ENCODE results near the gene FSTL3.
"Not testable (repeated sequence)": the region's sequence is repeated elsewhere in the genome, so short reads cannot be mapped to it uniquely, and the experiment has no call there.

Gene FSTL3

DNA sequence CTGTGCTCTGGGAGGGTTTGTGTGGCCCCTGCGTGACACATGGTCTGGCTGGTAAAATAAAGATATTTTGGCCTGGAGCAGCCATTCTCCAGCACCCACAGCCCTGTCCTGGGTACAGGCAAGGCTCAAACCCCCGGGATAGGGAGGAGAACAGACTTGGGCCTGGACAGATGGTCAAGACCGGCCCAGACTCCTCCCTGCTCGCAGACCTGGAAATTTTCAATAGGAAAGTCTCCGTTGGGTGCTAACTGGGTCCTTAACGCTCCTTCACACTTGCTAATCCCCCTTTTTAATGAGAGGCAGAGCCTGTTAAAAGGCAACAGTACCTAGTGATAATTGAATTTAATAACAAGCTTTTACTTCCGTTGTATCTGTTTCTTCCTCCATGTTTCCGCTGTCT is 35.1 kb downstream of the FSTL3 start:
- no peak for DNase-seq

DNA sequence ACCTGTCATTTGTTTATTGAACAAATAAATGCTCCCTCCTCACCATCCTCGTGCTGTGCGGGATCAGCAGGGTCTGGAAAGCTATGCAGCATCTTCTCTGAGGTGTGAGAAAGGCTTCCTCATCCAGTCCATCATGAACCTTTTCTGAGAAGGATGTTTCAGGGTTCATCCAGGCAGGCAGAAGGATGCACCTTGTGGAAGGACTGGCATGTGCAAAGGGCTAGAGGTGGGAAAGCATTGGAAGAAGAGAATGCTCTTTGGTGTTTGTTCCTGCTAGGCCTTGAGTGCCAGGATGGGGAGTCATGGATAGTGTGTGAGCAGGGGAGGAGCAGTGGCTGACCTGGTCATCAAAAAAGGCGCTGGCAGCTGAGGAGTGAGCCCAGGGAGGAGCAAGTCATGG is 39.2 kb downstream of the FSTL3 start:
- no peak for DNase-seq

DNA sequence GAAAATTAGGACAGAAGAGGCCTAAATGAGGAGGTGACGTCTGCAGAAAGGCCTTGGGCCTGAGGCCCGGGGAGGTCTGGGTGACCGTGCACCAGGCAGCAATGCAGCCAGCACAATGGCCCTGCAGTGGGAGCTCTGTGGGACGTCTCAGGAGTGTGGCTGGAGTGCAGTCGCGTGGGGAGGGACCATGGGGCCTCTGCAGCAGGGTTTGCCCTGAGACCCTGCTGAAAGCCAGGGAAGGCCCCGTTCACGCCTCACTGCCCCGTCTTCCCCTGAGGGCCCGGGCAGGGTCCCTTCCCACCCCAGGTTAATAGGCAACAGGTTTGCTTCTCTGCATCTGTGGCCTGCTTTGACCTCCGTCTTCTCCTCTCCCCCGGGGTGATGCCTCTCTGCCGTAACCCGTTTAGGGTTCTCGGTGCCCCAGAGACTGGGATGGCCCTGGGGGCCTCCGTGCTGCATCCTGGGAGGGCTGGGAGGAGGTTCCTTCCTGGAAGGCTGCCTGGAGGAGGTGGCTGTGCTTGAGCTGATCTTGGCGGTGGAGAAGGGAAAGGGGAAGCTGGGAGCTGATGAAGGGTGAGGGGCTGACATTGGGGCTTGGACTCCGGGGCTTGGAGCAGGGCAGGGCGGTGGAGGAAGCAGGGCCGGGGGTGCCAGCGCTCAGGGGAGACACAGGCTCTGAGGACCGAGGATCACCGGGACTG is 42.2 kb downstream of the FSTL3 start:
- DNase-seq: no peak

DNA sequence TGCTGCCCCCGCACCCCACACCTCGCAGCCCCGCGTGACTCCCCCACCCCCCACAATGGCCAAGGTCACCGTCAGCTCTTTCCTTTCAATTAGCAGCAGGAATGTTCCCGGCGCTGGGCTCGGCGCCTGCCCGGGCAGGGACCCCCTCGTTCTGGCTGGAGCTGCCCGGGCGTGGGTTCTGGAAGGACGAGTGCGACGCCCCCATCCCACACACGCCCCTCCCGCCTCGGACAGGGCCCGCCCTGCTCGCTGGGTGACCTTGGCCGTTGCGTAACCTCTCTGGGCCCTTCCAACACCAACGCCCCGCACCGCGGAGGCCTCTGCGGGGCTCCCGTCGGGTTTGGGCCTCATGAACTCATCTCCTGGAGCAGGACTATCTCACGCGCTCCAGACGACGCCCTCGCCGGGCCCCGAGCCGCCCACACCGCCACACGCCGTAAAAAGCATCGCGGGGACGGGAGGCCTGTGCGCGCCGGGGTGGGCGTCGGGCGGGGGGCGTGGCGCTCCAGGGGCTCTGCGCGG is 42.9 kb downstream of the FSTL3 start:
- DNase-seq: no peak

DNA sequence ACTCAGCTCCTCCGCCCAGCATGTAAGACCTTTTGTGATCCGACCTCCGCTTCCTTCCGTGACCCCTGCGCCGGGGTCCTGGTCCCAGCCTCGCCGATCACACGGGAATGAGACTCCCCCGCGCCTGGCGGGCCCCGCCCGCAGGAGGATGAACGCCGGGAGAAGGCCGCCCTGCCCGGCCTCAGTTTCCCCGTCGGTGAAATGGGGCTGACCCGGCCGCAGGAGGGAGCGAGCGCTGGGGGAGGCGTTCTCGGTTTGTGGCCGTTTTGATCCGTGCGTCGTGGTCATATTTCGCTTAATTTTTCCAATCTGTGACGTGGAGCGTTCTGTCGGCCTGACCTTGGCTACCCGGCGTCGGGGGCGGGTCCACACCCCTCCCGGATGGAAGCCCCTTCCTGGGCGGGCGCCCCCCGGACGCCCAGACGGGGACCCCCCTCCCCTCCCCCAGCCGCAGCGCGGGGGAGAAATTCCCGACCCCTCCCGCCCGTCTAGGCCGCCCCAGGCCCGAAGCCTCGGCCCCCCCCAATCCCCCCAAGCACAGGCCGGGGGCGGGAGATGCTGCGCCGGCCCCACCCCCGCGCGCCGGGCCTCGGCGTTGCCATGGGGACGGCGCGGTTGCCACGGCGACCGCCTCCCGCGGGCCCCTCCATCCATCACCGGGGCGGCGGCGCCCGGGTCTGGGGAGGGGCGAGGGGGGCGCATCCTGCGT is 43.6 kb downstream of the FSTL3 start:
- no peak for DNase-seq

DNA sequence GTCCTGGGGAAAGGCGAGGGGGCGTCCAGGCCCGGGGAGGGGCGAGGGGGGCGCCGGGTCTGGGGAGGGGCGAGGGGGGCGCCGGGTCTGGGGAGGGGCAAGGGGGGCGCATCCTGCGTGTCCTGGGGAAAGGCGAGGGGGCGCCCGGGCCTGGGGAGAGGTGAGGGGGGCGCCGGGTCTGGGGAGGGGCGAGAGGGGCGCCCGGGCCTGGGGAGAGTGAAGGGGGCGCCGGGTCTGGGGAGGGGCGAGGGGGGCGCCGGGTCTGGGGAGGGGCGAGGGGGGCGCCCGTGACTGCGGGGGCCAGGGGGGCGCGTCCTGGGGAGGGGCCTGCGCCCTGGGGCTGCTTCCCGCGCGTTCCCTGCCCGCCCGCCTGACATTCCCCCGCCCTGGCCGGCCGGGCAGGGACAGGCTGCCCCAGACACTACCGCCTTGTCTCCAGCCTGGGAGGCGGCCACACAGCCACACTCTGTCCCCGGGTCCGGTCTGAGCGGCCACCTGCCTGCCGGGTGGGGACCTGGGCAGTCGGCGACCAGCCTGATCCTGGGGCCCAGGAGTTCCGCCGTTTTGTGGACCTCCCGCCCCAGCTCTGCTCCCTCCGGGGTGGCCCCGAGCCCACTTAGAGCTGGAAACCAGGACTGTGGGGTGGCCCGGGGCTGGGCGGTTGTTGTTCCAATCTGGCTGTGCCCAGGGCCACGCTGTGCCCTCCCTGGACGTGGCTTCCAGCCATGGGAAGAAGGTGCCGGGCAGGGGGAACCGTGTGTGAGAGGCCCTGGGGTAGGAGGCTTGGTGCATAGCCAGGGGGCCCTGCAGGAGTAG is 44.4 kb downstream of the FSTL3 start:
- no peak for DNase-seq

DNA sequence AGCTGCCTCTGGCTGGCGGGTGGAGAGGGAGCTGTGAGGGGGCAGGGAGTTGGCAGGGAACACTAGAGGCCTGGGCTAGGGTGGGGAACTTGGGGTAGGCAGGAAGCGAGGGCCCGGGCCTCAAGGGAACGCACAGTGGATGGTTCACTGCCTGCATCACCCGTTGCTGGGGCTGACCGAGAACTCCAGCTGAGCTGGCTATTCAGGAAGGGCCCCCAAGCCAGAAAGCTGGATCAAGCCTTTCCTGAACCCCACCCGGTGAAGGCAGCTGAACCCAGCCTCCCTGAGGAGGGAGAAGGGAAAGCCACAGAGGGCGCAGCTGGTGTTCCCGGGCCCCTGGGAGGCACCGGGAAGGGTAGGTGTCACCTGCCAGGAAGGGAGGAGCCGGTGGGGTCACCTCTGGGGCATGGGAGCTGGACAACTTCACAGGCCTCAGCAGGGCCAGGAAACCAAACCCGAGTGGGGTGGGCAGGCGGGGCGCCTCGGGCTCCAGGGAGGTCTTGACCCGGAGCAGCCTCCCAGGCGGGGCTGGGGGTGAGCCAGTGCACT is 46.4 kb downstream of the FSTL3 start:
- DNase-seq: no peak

DNA sequence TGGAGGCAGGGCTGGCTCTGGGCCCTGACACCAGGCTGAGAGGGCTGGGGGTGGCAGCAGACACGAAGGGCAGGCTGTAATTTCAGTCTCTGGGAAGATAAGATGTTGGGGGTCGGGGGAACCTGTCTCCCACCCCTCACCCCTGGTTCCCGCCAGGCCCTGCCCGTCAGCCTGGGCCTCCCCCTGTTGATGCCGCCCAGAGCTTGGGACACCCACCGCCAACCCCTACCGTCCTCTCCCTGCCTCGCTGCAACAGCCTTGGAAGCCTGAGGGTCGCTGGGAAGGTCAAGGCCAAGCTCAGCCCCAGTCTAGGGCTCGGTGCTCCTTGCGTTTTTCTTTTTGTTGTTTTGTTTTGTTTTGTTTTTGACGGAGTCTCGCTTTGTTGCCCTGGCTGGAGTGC is 47.1 kb downstream of the FSTL3 start:
- DNase-seq: no peak

DNA sequence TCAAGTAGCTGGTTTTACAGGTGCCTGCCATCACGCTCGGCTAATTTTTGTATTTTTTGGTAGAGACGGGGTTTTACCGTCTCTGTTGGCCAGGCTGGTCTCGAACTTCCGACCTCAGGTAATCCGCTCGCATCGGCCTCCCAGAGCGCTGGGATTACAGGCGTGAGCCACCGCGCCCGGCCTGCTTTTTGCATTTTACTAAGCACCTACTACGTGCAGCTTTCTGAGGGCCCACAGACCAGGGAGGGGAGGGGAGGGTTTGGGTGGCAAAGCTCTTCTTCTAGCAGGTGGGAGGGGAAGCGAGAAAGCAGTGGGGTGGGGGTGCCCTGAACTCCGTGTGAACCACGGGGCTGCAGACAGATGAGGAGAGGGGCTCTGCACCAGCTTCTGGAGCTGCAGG is 47.5 kb downstream of the FSTL3 start:
- DNase-seq: no peak

DNA sequence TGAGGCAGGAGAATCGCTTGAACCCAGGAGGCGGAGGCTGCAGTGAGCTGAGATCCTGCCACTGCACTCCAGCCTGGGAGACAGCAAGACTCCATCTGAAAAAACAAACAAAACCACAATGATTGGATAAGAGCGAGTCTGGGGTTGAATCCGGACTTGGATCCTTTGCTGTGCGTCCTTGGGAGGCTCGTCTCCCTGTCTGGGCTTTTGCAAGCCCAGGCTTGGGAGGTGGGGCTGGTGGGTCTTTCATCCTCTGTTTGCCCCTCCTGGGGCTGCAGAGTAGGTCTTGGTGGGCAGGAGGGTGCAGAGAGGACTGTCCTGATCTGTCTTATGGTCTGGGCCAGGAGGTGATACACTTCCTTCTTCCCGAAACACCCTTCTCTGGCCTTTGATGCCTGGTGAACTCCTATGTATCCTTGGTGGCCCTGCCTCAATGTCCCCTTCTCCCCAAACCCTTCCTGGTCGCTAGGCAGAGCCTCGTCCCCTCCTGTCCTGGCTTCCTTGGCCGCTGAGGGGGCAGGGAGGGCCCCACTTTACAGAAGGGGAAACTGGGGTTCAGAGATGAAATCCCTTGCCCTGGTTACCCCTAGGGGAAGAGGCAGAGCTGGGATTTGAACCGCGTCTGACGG is 49.4 kb downstream of the FSTL3 start:
- DNase-seq: no peak

DNA sequence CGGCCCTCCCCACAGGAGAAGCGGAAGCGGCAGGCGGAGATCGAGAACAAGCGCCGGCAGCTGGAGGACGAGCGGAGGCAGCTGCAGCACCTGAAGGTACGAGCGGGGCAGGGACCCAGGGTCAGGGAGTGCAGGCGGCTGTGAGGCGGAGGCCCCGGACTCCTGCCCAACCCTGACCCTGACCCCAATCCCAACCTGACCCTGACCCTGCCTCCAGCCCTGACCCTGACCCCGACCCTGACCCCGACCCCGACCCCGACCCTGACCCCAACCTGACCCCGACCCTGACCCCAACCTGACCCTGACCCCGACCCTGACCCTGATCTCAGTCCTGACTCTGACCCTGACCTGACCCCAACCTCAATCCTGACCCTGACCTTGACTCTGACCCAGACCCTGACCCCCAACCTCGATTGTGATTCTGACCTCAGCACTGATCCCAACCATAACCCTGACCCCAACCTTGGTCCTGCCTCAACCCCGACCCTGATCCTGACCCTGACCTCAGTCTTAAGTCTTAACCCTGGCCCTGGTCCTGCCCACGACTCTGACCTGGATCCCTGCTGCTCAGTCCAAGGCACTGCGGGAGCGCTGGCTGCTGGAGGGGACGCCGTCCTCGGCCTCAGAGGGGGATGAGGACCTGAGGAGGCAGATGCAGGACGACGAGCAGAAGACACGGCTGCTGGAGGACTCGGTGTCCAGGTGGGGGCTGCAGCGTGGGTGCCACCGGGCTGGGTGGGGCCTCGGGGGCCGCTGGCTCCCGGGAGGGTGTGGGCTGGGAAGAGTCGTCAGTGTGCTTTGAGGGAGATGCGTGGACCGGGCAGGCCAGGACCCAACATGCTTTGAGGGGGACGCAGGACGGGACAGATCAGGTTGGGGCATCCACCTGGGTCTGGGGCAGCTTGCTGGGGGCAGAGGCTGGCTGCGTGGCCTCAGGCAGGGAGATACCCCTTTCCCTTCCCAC is 51.1 kb downstream of the FSTL3 start:
- no peak for DNase-seq

DNA sequence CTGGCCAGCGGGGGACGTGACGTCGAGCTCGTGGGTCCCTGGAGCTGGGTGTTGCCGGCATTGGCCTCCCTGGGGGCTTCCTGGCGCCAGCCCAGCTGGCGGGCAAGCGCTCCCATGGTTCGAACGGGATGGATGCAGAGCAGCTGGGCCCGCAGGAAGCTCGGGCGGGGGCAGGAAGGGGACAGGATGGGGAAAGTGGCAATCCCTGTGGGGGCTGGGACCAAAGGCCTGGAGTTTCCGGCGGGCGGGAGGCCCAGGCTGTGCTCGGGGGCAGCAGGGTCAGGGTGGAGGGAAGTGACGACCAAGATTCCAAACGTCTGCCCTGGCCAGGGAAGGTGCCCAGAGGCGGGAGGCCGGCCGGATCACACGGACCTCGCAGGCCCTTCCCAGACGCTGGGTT is 51.8 kb downstream of the FSTL3 start:
- no peak for DNase-seq

DNA sequence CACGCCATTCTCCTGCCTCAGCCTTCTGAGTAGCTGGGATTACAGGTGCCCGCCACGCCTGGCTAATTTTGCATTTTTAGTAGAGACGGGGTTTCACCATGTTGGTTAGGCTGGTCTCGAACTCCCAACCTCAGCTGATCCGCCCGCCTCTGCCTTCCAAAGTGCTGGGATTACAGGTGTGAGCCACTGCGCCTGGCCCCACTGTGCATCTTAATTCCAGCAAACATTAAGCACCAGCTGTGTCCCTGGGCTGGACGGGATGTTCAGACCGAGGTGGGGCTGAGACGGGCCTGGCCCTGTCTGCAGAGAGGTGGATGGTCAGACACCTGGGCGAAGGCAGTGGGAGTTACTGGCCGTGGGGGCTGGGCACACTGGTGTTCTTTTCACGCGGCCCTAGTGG is 53.4 kb downstream of the FSTL3 start:
- DNase-seq: not testable (repeated sequence)

DNA sequence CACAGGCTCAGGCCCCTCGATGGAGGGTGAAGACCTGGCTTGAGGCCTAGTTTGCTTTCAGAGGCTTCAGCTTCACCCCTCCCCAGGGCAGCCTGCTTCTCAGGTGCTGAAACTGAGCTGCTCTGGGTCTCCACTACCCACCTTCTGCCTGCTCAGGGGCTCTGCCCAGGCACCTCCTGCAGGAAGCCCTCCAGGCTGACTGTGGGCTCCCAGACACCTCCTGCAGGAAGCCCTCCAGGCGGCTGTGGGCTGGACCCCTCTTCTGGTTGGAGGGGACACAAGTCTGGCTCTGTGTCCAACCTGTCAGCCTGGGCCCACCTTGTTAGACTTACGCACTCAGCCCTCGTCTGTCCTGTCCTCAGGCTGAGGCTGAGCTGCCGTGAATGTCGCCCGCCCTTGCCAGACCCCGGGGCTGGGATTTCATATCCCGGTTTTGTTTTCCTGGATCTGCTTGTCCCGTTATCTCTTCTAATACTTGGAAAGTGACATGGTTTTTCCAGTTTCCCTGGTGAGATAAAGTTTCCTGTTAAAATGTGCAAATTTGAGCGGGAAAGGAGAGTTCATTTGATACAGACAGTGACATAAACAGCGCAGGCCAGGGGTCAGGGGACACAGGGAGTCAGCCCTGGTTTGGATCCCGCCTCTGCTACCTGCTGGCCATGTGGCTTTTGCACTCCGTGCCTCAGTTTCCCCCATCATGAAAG is 53.9 kb downstream of the FSTL3 start:
- DNase-seq: no peak

DNA sequence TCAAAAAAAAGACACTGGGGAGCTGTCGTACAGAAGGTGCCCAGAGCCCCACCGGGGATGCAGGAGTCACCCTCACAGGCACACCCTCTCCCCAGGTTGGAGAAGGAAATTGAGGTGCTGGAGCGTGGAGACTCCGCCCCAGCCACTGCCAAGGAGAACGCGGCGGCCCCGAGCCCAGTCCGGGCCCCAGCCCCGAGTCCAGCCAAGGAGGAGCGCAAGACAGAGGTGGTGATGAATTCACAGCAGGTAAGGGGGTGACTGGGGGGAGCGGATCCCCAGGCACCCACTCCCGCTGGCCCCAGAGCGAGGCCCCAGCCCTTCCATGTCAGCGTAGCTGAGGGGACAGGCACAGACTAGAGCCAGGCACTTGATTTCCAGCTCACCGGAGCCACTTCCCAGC is 54.8 kb downstream of the FSTL3 start:
- DNase-seq: no peak

DNA sequence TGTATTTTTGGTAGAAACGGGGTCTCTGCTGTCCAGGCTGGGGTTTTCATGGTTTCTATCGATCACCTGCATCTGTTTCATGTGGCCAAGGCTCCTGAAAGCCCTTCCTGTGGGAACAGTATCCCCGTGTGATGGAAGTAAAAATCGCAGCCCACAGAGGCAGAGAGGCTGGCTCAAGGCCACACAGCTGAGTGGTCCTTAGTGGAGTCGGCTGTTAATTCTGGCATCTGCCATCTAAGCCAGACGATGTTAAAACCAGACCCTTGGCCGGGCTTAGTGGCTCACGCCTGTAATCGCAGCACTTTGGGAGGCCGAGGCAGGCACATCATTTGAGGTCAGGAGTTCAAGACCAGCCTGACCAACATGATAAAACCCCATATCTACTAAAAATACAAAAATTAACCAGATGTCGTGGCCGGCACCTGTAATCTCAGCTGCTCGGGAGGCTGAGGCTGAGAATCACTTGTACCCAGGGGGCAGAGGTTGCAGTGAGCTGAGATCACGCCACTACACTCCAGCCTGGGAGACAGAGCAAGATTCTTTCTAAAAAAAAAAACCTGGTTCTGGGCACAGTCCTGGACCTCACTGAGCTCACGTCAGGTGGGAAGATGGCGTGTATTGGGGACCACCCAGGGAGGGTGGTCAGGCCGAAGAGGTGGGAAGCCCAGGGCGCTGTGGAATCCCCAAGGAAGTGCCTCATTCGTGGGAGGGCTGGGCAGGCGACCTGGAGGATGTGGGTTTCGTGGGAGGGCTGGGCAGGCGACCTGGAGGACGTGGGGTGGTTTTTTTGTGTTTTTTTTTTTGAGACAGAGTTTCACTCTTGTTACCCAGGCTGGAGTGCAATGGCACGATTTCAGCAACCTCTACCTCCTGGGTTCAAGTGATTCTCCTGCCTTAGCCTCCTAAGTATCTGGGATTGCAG is 56.2 kb downstream of the FSTL3 start:
- no peak for DNase-seq
